ENCODE data around the gene ITGB2.

The ITGB2 gene

GRCh38 chr21:44867999-44868700 is 52.5 kb downstream of the ITGB2 start:
- no peak for DNase-seq (ENCODE audit: low spot score)

- no peak for DNase-seq (ENCODE audit: low spot score)
These were observed 53.2 kb downstream of the ITGB2 start for GRCh38 chr21:44867464-44867863.

GRCh38 chr21:44866780-44867179 is 53.9 kb downstream of the ITGB2 start:
- DNase-seq (ENCODE audit: low spot score), result no peak

- DNase-seq (ENCODE audit: low spot score), result no peak
These were observed 55.0 kb downstream of the ITGB2 start for GRCh38 chr21:44865561-44866280.

- DNase-seq (ENCODE audit: low spot score), result no peak
These were observed 57.6 kb downstream of the ITGB2 start for GRCh38 chr21:44862869-44863685.

GRCh38 chr21:44858791-44859190 is 61.9 kb downstream of the ITGB2 start:
- DNase-seq (ENCODE audit: low spot score), result no peak

- DNase-seq (ENCODE audit: low spot score), result no peak
These were observed 62.4 kb downstream of the ITGB2 start for GRCh38 chr21:44858291-44858690.

- no peak for DNase-seq (ENCODE audit: low spot score)
These were observed 63.4 kb downstream of the ITGB2 start for GRCh38 chr21:44857127-44857892.

GRCh38 chr21:44856131-44856530 is 64.6 kb downstream of the ITGB2 start:
- DNase-seq (ENCODE audit: low spot score), result no peak

GRCh38 chr21:44855572-44855971 is 65.1 kb downstream of the ITGB2 start:
- no peak for DNase-seq (ENCODE audit: low spot score)

GRCh38 chr21:44854664-44855446 is 65.8 kb downstream of the ITGB2 start:
- DNase-seq (ENCODE audit: low spot score), result no peak

GRCh38 chr21:44854391-44854663 is 66.4 kb downstream of the ITGB2 start:
- no peak for DNase-seq (ENCODE audit: low spot score)

GRCh38 chr21:44853601-44854390 is 66.9 kb downstream of the ITGB2 start:
- DNase-seq (ENCODE audit: low spot score), result no peak

GRCh38 chr21:44850905-44851657 is 69.6 kb downstream of the ITGB2 start:
- no peak for DNase-seq (ENCODE audit: low spot score)

GRCh38 chr21:44850208-44850800 is 70.4 kb downstream of the ITGB2 start:
- DNase-seq (ENCODE audit: low spot score), result no peak

- DNase-seq (ENCODE audit: low spot score), result peak; percentile 29
These were observed 71.0 kb downstream of the ITGB2 start for GRCh38 chr21:44849616-44850130.

- DNase-seq (ENCODE audit: low spot score), result no peak
These were observed 71.7 kb downstream of the ITGB2 start for GRCh38 chr21:44848821-44849521.

- DNase-seq (ENCODE audit: low spot score), result no peak
These were observed 73.2 kb downstream of the ITGB2 start for GRCh38 chr21:44847261-44848056.

Measured in LoVo (cell line).